Psoas muscle (tissue), 8 donors: Measurements from ENCODE around the gene SEC61B. TPM values are rescaled to one million over a fixed set of nuclear protein-coding genes. Genes with fewer than 3 reads are reported as not detected.

Experiments
- ATAC-seq, 4 donors: fragments of 200-7000 bp; cut with Tn5 transposase; one replicate each; pipeline ENCODE4 v1.9.1; 2020; ENCODE audit warnings: moderate library complexity in 3 of 4, mild to moderate bottlenecking in 2 of 4
- DNase-seq, 2 donors: peaks; one replicate each; pipeline ENCODE4 v3.0.0-alpha.2; 2020
- H3K27ac ChIP-seq: fragments of 200-600 bp; one replicate; pipeline ENCODE4 v1.8.0; 2022
- H3K27me3 ChIP-seq, 3 donors: fragments of 200-600 bp in 1 of 3; one replicate each; pipeline versions ENCODE4 v1.6.1 to v1.8.0; 2013 to 2022; ENCODE audit warnings: low read length in 2 of 3, mild to moderate bottlenecking in 2 of 3, moderate library complexity in 1 of 3; ENCODE audit not compliant: insufficient read depth in 3 of 3
- H3K36me3 ChIP-seq, 2 donors: fragments of 200-600 bp in 1 of 2; one replicate each; pipeline versions ENCODE4 v1.6.1 to v1.8.0; 2013 to 2022; ENCODE audit warnings: low read depth in 1 of 2, mild to moderate bottlenecking in 1 of 2, moderate library complexity in 1 of 2; ENCODE audit not compliant: insufficient read depth in 1 of 2
- H3K4me1 ChIP-seq: fragments of 200-600 bp; one replicate; pipeline ENCODE4 v1.8.0; 2022
- H3K4me3 ChIP-seq: fragments of 200-600 bp; one replicate; pipeline ENCODE4 v1.8.0; 2022; ENCODE audit warnings: mild to moderate bottlenecking
- H3K9me3 ChIP-seq: fragments of 200-600 bp; one replicate; pipeline ENCODE4 v1.8.0; 2022
- WGBS, 3 donors: extraction: QIAGEN DNeasy Blood & Tissue Kit; methylation state at CpG; one replicate each; pipeline versions ENCODE4 v1.1.6 to v1.1.7; 2013; 5-methylcytosine and 5-hydroxymethylcytosine counted together
- intact Hi-C, 2 donors: fragments of 100-400 bp; cut with DNase I; formaldehyde crosslinking; loops; one replicate each; pipeline versions ENCODE4 v1.11.0 to v1.14.2; 2022
- polyA plus RNA-seq, 3 donors: library from polyadenylated mRNA; stranded (reverse); fragments of 200-250 nt; gene quantifications; one replicate each; pipeline ENCODE4 v1.2.3, GENCODE V29; 2013
- total RNA-seq, 4 donors: library from RNA; stranded (reverse); fragmentation: NEBNext Ultra II Directional in 2 of 4; extraction: Animal tissue kit (Norgen Biotek cat#: 25700) in 2 of 4; gene quantifications; one replicate each; pipeline versions ENCODE4 v1.2.1 to v1.2.4, GENCODE V29; 2021 to 2023
- TF ChIP-seq, protein P1 (sequence below): fragments of 200-600 bp; IDR thresholded peaks from one replicate; pipeline ENCODE4 v1.8.0; 2022; ENCODE audit warnings: antibody characterized with exemption
- donor health status: healthy with polysubstance abuse.
- donor health status: DM: no; HTN: no; CAD: no; lungs with moderate emphysema.
- donor health status: Bipolar disorder and iron deficiency.
- donor health status: healthy.
- donor health status: DM: yes; HTN: yes; CAD: no.
- donor health status: DM: no; HTN: no; CAD: no.
- donor health status: DM: no; HTN: no; CAD: no.
- donor health status: DM: yes; HTN: yes; CAD: no.

SEC61B gene
- total and polyA plus RNA-seq, 7 donors: 17.5 to 145 (median 49.6) TPM

DNA sequence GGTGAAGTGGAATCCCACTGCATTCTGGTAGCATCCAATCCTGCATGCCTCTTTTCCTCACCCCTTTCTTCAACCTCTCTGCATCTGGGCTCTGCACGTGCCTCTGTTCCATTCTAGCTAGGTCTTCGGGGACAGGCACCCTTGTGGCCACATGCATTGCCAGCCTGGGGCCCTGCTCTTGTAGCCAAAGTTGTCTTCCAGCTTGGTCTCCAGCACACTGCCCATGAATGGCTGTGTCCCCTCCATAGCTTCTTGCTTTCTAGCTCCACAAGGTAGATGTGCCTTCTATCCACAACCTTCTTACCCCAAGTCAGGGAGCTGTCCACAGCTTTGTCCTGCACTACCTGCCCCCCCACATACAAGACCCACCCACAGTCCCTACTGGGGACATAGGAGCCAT, 32.9 kb upstream of the SEC61B start:
- Histone ChIP-seq H3K4me3 (no peak overlapping the region), H3K36me3 (no peaks in the 10 kb centered on the region), H3K9me3 (no peaks in the 10 kb centered on the region), H3K27ac (no peak overlapping the region), H3K27me3 (no peaks in the 10 kb centered on the region), H3K4me1 (no peaks in the 10 kb centered on the region)
- ATAC-seq (no peak), DNase-seq (no peak)
- 61 to 82% (median 70%) methylated on average over 2 of the region's 2 CpGs for WGBS, 3 donors
- intact Hi-C loops: loop anchor here (10.0 kb wide), 2 partner anchors 636 to 1026 kb away; partner anchors contain the start of gene NR4A3 (in 1 of the 2)
- TF ChIP-seq, protein P1, sequence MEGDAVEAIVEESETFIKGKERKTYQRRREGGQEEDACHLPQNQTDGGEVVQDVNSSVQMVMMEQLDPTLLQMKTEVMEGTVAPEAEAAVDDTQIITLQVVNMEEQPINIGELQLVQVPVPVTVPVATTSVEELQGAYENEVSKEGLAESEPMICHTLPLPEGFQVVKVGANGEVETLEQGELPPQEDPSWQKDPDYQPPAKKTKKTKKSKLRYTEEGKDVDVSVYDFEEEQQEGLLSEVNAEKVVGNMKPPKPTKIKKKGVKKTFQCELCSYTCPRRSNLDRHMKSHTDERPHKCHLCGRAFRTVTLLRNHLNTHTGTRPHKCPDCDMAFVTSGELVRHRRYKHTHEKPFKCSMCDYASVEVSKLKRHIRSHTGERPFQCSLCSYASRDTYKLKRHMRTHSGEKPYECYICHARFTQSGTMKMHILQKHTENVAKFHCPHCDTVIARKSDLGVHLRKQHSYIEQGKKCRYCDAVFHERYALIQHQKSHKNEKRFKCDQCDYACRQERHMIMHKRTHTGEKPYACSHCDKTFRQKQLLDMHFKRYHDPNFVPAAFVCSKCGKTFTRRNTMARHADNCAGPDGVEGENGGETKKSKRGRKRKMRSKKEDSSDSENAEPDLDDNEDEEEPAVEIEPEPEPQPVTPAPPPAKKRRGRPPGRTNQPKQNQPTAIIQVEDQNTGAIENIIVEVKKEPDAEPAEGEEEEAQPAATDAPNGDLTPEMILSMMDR: no peak

DNA sequence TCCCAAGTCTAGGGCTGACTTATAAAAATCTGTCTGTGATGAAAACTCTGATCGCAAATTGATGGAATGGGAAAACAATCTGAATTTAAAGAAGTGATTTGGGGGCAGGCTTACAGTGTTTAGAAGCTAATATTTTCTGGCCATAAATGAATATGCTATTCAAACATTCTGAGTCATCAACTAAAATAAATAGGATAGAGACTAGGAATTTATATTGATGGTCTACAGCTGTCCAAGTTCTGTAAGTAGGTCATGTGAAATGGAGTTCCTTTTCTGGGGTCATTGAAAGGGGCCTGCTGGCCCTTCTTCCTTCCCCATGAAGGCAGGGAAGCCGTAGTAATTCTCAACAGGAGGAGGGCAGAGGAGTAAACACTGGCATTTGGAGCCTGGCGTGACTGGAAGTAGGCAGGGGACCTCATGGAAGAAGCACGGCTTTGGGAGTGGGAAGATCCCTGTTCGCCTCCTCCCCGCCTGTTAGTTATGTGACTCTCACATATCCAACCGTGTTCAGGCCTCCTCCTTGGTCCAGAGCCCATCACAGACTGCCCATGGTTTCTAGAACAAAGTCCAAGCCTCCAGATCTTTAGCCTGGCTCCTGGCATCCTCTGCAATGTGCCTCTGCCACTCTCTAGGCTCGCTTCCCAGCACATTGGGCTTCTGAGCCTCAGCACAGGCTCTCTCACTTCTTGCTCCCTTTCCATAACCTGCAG, 32.0 kb upstream of the SEC61B start:
- Histone ChIP-seq H3K4me3 (no peak overlapping the region), H3K27ac (no peak overlapping the region), H3K27me3 (no peaks in the 10 kb centered on the region), H3K36me3 (no peaks in the 10 kb centered on the region), H3K9me3 (peaks cover 4% of the 10 kb centered on the region), H3K4me1 (no peaks in the 10 kb centered on the region)
- 60 to 64% (median 62%) methylated on average over 8 of the region's 8 CpGs for WGBS, 3 donors
- TF ChIP-seq, protein P1: no peak
- intact Hi-C loops: loop anchor here (10.0 kb wide), 2 partner anchors 635 to 1025 kb away; partner anchors contain the start of gene NR4A3 (in 1 of the 2)
- ATAC-seq (no peak), DNase-seq (no peak)

DNA sequence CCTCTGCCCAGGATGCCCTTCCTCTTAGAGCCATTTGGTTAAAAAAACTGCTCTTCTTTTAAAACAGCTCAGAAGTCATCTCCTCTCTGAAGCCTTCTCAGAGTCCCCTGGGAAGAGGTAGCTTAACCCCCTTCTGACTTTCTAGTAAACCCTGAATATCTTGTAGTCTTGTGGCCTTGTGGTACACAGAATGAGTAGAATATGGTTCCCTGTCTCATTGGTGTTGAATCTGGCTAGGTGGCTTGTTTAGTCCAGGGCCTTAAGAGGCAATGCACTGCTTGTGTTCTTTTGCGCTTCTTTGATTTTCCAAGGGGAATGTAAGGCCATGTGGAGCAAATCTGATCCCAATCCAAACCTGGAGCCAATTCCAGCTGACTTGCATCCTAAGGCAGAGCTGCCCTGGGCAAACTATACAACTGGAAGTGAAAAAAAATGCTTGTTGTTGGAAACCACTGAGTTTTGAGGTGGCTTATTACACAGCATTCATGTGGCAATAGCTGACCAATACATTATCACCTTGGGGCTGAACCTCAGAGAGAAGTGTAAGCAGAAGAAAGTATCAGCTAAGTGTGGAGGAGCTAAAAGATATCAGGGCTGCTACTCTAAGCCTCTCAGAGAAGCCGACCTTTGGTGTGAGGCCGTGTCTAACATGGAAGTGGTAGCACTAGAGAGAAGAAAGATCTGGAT, 31.3 kb upstream of the SEC61B start:
- TF ChIP-seq, protein P1: no peak
- H3K4me1 ChIP-seq: no peaks in the 10 kb centered on the region
- 95 to 98% (median 97%) methylated on average over 3 of the region's 3 CpGs for WGBS, 3 donors
- DNase-seq: no peak
- intact Hi-C loops: no loop called here
- H3K4me3 ChIP-seq: no peak overlapping the region
- H3K27ac ChIP-seq: no peak overlapping the region
- no peaks in the 10 kb centered on the region for H3K36me3 ChIP-seq
- peaks cover 4% of the 10 kb centered on the region for H3K9me3 ChIP-seq
- no peaks in the 10 kb centered on the region for H3K27me3 ChIP-seq
- no peak for ATAC-seq

DNA sequence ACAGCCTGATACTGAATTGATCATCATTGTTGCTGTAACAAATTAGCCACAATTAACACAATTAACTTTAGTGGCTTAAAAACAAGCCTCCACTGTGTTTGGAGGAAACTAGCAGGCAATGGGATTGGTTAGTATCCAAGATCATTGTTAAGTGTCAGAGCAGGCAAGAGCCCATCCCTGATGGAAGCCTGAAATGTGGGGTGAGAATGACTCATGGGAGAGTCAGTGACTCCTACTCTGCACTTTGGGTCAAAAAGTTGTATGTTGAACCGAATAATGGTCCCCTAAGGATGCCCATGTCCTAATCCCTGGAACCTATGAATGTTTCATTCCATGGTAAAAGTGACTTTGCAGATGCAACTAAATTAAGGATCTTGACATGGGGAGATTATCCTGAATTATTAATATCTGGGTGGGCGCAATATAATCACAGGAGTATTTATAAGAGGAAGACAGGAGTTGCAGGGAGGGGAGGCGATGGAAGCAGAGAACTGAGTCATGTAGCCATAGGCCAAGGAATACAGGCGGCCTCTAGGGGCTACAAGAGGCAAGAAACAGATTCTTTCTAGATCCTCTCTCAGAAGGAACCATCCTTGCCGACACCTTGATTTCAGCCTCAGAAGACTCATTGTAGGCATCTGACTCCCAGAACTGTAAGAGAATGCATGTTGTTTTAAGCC, 29.2 kb upstream of the SEC61B start:
- TF ChIP-seq, protein P1: no peak
- Histone ChIP-seq H3K27ac (no peak overlapping the region), H3K4me3 (no peak overlapping the region), H3K27me3 (no peaks in the 10 kb centered on the region), H3K36me3 (no peaks in the 10 kb centered on the region), H3K4me1 (no peaks in the 10 kb centered on the region), H3K9me3 (peaks cover 4% of the 10 kb centered on the region)
- no peak for DNase-seq
- intact Hi-C loops: no loop called here
- WGBS, 3 donors: 66 to 69% (median 68%) methylated on average over 5 of the region's 5 CpGs
- no peak for ATAC-seq
